WTC11 (cell line): ENCODE measurements around the gene EPN2. TPM values are rescaled to one million over a fixed set of nuclear protein-coding genes. Genes with fewer than 3 reads are reported as not detected.

ENCODE experiments used
- ATAC-seq: fragments of 200-7000 bp; cut with Tn5 transposase; 2 replicates; pipeline ENCODE4 v1.10.0; 2021; ENCODE audit warnings: mild to moderate bottlenecking, moderate library complexity
- CTCF ChIA-PET: fragments of 300-600 bp; sonication (Branson Sonifier 250); formaldehyde crosslinking; loops from one replicate; lab custom pipeline; 2021; ENCODE audit warnings: antibody characterized with exemption; lab: Charles Lee
- POLR2A ChIA-PET: fragments of 350-600 bp; sonication (Branson Sonifier 250); formaldehyde crosslinking; loops from one replicate; lab custom pipeline; 2021; ENCODE audit warnings: antibody characterized with exemption; lab: Charles Lee
- DNase-seq: peaks from one replicate; pipeline ENCODE4 v3.0.0; 2021; ENCODE audit warnings: low spot score
- H3K27ac Mint-ChIP-seq: 2 replicates; pipeline ENCODE4 v1.8.0; 2021; ENCODE audit warnings: mixed read lengths
- H3K27me3 Mint-ChIP-seq: 2 replicates; pipeline ENCODE4 v1.8.0; 2021; ENCODE audit warnings: low read depth, mild to moderate bottlenecking, moderate library complexity, mixed read lengths
- H3K36me3 Mint-ChIP-seq: 2 replicates; pipeline ENCODE4 v1.8.0; 2021; ENCODE audit warnings: mixed read lengths
- H3K4me1 Mint-ChIP-seq: 2 replicates; pipeline ENCODE4 v1.8.0; 2022; ENCODE audit warnings: mixed read lengths
- H3K4me3 Mint-ChIP-seq: 2 replicates; pipeline ENCODE4 v1.8.0; 2021; ENCODE audit warnings: mild to moderate bottlenecking, moderate library complexity, mixed read lengths
- H3K9me3 Mint-ChIP-seq: 2 replicates; pipeline ENCODE4 v1.8.0; 2021; ENCODE audit warnings: mixed read lengths
- CBFB ChIP-seq: sonication (generic); formaldehyde crosslinking; IDR thresholded peaks from 2 replicates; pipeline ENCODE4 v1.8.1; 2022; ENCODE audit warnings: mild to moderate bottlenecking, low read depth, missing genetic modification reagents
- ETV6 ChIP-seq: sonication (generic); formaldehyde crosslinking; IDR thresholded peaks from 2 replicates; pipeline ENCODE4 v1.8.1; 2022; ENCODE audit warnings: mild to moderate bottlenecking, missing genetic modification reagents
- GABPB1 ChIP-seq: sonication (generic); formaldehyde crosslinking; IDR thresholded peaks from 2 replicates; pipeline ENCODE4 v1.8.1; 2023; ENCODE audit warnings: mild to moderate bottlenecking, missing genetic modification reagents
- GTF2I ChIP-seq: fragments of 250-450 bp; sonication (Bioruptor Pico); conservative IDR thresholded peaks from 2 replicates; pipeline ENCODE4 v1.4.0; 2021; ENCODE audit warnings: mild to moderate bottlenecking
- HMGA2 ChIP-seq: fragments of 250-450 bp; sonication (Bioruptor Pico); IDR thresholded peaks from 2 replicates; pipeline ENCODE4 v1.4.0; 2021; ENCODE audit warnings: mild to moderate bottlenecking, moderate library complexity
- IRF2 ChIP-seq: sonication (generic); formaldehyde crosslinking; IDR thresholded peaks from 2 replicates; pipeline ENCODE4 v1.8.0; 2022; ENCODE audit warnings: low read depth, missing genetic modification reagents, borderline replicate concordance
- NFATC4 ChIP-seq: fragments of 250-450 bp; sonication (Bioruptor Pico); IDR thresholded peaks from 2 replicates; pipeline ENCODE4 v1.9.0; 2021; ENCODE audit warnings: mild to moderate bottlenecking
- NR1H2 ChIP-seq: sonication (generic); formaldehyde crosslinking; IDR thresholded peaks from 2 replicates; pipeline ENCODE4 v1.9.0; 2021; ENCODE audit warnings: mild to moderate bottlenecking, moderate library complexity, missing genetic modification reagents
- NR2C2 ChIP-seq: sonication (generic); formaldehyde crosslinking; IDR thresholded peaks from 2 replicates; pipeline ENCODE4 v1.8.0; 2022; ENCODE audit warnings: mild to moderate bottlenecking, missing genetic modification reagents
- SOX15 ChIP-seq: fragments of 250-450 bp; sonication (Bioruptor Pico); IDR thresholded peaks from 2 replicates; pipeline ENCODE4 v1.9.0; 2021; ENCODE audit warnings: mild to moderate bottlenecking
- SP1 ChIP-seq: sonication (generic); formaldehyde crosslinking; conservative IDR thresholded peaks from 2 replicates; pipeline ENCODE4 v1.8.1; 2022; ENCODE audit warnings: missing genetic modification reagents
- TEAD1 ChIP-seq: sonication (generic); formaldehyde crosslinking; IDR thresholded peaks from 2 replicates; pipeline ENCODE4 v1.8.0; 2022; ENCODE audit warnings: mild to moderate bottlenecking, missing genetic modification reagents
- TP53 ChIP-seq: sonication (generic); formaldehyde crosslinking; IDR thresholded peaks from 2 replicates; pipeline ENCODE4 v1.8.1; 2023; ENCODE audit warnings: mild to moderate bottlenecking, missing genetic modification reagents
- ZBTB21 ChIP-seq: sonication (generic); formaldehyde crosslinking; IDR thresholded peaks from 2 replicates; pipeline ENCODE4 v1.8.1; 2023; ENCODE audit warnings: mild to moderate bottlenecking, missing genetic modification reagents, borderline replicate concordance
- ZNF121 ChIP-seq: sonication (generic); formaldehyde crosslinking; IDR thresholded peaks from 2 replicates; pipeline ENCODE4 v1.8.0; 2023; ENCODE audit warnings: missing genetic modification reagents
- ZNF219 ChIP-seq: sonication (generic); formaldehyde crosslinking; IDR thresholded peaks from 2 replicates; pipeline ENCODE4 v1.8.0; 2023; ENCODE audit warnings: missing genetic modification reagents, mild to moderate bottlenecking, borderline replicate concordance
- ZNF232 ChIP-seq: sonication (generic); formaldehyde crosslinking; IDR thresholded peaks from 2 replicates; pipeline ENCODE4 v1.8.0; 2022; ENCODE audit warnings: mild to moderate bottlenecking, missing genetic modification reagents
- total RNA-seq: library from RNA; stranded (reverse); gene quantifications from 3 replicates; pipeline ENCODE4 v1.2.3, GENCODE V29; 2021
- TF ChIP-seq, protein P1 (sequence below): sonication (generic); formaldehyde crosslinking; IDR thresholded peaks from 2 replicates; pipeline ENCODE4 v1.8.0; 2023; ENCODE audit warnings: missing genetic modification reagents, mild to moderate bottlenecking, borderline replicate concordance
- TF ChIP-seq, protein P2 (sequence below): sonication (generic); formaldehyde crosslinking; IDR thresholded peaks from 2 replicates; pipeline ENCODE4 v1.8.1; 2023; ENCODE audit warnings: mild to moderate bottlenecking, missing genetic modification reagents, borderline replicate concordance
- TF ChIP-seq, protein P3 (sequence below): sonication (generic); formaldehyde crosslinking; IDR thresholded peaks from 2 replicates; pipeline ENCODE4 v1.8.0; 2022; ENCODE audit warnings: mild to moderate bottlenecking, missing genetic modification reagents

EPN2 gene
- total RNA-seq, 1 experiment from 2014 or later: 48.8 TPM

DNA sequence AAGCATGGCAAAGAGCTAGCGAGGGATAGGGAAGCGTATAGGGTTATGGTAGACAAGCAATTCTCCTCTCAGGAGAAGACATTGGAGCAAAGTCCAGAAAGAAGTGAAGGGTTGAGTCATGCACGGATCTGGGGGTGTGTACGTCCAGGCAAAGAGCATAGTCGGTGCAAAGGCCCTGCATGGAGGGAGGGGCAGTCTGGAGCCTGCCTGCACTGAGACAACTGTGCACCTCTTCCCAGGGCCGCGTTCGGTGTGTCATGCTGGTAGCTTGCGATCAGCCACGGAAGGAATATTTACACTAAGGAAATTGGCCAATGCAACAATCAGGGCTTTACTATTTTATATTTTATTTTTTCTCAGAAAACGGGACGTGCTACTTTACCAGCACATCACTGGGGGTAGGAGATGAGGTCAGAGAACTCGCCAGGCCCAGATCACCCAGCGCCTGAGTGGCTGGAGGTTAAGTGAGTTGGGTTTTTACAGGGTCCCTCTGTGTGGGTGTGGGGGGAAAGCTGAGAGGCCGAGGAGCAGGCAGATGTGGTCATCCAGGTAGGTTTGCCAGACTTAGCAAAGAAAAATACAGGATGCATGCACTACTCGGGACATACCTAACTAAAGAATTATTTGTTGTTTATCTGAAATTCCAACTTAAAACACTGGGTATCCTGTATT, 132.1 kb downstream of the EPN2 start:
- Mint-ChIP-seq H3K36me3 (no peaks in the 10 kb centered on the region), H3K4me1 (peaks cover 3% of the 10 kb centered on the region), H3K27me3 (no peaks in the 10 kb centered on the region), H3K9me3 (no peaks in the 10 kb centered on the region), H3K27ac (no peak overlapping the region; the same call in 1 of the 2 replicates), H3K4me3 (no peak overlapping the region)
- TF ChIP-seq GABPB1 (CRISPR knock-in tag) (no peak), SP1 (no peak), HMGA2 (CRISPR knock-in tag) (no peak), ETV6 (CRISPR knock-in tag) (no peak), IRF2 (CRISPR knock-in tag) (no peak), ZNF232 (CRISPR knock-in tag) (no peak), ZBTB21 (CRISPR knock-in tag) (no peak), NFATC4 (no peak), SOX15 (CRISPR knock-in tag) (no peak), ZNF219 (CRISPR knock-in tag) (no peak), TP53 (CRISPR knock-in tag) (no peak), ZNF121 (CRISPR knock-in tag) (no peak), NR1H2 (CRISPR knock-in tag) (no peak), TEAD1 (CRISPR knock-in tag) (no peak), GTF2I (CRISPR knock-in tag) (no peak), CBFB (CRISPR knock-in tag) (no peak), NR2C2 (no peak)
- TF ChIP-seq, protein P1, sequence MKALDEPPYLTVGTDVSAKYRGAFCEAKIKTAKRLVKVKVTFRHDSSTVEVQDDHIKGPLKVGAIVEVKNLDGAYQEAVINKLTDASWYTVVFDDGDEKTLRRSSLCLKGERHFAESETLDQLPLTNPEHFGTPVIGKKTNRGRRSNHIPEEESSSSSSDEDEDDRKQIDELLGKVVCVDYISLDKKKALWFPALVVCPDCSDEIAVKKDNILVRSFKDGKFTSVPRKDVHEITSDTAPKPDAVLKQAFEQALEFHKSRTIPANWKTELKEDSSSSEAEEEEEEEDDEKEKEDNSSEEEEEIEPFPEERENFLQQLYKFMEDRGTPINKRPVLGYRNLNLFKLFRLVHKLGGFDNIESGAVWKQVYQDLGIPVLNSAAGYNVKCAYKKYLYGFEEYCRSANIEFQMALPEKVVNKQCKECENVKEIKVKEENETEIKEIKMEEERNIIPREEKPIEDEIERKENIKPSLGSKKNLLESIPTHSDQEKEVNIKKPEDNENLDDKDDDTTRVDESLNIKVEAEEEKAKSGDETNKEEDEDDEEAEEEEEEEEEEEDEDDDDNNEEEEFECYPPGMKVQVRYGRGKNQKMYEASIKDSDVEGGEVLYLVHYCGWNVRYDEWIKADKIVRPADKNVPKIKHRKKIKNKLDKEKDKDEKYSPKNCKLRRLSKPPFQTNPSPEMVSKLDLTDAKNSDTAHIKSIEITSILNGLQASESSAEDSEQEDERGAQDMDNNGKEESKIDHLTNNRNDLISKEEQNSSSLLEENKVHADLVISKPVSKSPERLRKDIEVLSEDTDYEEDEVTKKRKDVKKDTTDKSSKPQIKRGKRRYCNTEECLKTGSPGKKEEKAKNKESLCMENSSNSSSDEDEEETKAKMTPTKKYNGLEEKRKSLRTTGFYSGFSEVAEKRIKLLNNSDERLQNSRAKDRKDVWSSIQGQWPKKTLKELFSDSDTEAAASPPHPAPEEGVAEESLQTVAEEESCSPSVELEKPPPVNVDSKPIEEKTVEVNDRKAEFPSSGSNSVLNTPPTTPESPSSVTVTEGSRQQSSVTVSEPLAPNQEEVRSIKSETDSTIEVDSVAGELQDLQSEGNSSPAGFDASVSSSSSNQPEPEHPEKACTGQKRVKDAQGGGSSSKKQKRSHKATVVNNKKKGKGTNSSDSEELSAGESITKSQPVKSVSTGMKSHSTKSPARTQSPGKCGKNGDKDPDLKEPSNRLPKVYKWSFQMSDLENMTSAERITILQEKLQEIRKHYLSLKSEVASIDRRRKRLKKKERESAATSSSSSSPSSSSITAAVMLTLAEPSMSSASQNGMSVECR (CRISPR knock-in tag): no peak
- TF ChIP-seq, protein P2, sequence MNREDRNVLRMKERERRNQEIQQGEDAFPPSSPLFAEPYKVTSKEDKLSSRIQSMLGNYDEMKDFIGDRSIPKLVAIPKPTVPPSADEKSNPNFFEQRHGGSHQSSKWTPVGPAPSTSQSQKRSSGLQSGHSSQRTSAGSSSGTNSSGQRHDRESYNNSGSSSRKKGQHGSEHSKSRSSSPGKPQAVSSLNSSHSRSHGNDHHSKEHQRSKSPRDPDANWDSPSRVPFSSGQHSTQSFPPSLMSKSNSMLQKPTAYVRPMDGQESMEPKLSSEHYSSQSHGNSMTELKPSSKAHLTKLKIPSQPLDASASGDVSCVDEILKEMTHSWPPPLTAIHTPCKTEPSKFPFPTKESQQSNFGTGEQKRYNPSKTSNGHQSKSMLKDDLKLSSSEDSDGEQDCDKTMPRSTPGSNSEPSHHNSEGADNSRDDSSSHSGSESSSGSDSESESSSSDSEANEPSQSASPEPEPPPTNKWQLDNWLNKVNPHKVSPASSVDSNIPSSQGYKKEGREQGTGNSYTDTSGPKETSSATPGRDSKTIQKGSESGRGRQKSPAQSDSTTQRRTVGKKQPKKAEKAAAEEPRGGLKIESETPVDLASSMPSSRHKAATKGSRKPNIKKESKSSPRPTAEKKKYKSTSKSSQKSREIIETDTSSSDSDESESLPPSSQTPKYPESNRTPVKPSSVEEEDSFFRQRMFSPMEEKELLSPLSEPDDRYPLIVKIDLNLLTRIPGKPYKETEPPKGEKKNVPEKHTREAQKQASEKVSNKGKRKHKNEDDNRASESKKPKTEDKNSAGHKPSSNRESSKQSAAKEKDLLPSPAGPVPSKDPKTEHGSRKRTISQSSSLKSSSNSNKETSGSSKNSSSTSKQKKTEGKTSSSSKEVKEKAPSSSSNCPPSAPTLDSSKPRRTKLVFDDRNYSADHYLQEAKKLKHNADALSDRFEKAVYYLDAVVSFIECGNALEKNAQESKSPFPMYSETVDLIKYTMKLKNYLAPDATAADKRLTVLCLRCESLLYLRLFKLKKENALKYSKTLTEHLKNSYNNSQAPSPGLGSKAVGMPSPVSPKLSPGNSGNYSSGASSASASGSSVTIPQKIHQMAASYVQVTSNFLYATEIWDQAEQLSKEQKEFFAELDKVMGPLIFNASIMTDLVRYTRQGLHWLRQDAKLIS: no peak
- TF ChIP-seq, protein P3, sequence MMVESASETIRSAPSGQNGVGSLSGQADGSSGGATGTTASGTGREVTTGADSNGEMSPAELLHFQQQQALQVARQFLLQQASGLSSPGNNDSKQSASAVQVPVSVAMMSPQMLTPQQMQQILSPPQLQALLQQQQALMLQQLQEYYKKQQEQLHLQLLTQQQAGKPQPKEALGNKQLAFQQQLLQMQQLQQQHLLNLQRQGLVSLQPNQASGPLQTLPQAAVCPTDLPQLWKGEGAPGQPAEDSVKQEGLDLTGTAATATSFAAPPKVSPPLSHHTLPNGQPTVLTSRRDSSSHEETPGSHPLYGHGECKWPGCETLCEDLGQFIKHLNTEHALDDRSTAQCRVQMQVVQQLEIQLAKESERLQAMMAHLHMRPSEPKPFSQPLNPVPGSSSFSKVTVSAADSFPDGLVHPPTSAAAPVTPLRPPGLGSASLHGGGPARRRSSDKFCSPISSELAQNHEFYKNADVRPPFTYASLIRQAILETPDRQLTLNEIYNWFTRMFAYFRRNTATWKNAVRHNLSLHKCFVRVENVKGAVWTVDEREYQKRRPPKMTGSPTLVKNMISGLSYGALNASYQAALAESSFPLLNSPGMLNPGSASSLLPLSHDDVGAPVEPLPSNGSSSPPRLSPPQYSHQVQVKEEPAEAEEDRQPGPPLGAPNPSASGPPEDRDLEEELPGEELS: no peak
- ChIA-PET POLR2A (interaction anchor here (1.5 kb wide), 1 partner anchor 8 kb away, joined by 5 read pairs; no protein-coding TSS in a partner anchor), CTCF (interaction anchor here (1.0 kb wide), 1 partner anchor 78 kb away, joined by 5 read pairs; no protein-coding TSS in a partner anchor)
- DNase-seq: no peak
- no peak for ATAC-seq
